Right lobe of liver (tissue), 6 donors: Measurements from ENCODE around the gene E2F2. TPM values are rescaled to one million over a fixed set of nuclear protein-coding genes. Genes with fewer than 3 reads are reported as not detected.

Experiments
- ATAC-seq, 4 donors: fragments of 200-7000 bp; cut with Tn5 transposase; one replicate each; pipeline ENCODE4 v1.9.1; 2020; ENCODE audit warnings: mild to moderate bottlenecking in 4 of 4, moderate library complexity in 4 of 4
- DNase-seq, 3 donors: peaks; one replicate each; pipeline ENCODE4 v3.0.0-alpha.2; 2020
- H3K27ac ChIP-seq, 3 donors: fragments of 200-600 bp; one replicate each; pipeline ENCODE4 v1.8.0; 2022
- H3K27me3 ChIP-seq, 2 donors: fragments of 200-600 bp; one replicate each; pipeline ENCODE4 v1.8.0; 2022
- H3K36me3 ChIP-seq, 4 donors: fragments of 200-600 bp; sonication (generic) in 1 of 4; one replicate each; pipeline versions ENCODE4 v1.5.1 to v1.8.0; 2017 to 2022; ENCODE audit warnings: control low read depth in 1 of 4
- H3K4me1 ChIP-seq, 4 donors: fragments of 200-600 bp; sonication (generic) in 1 of 4; one replicate each; pipeline versions ENCODE4 v1.5.1 to v1.8.0; 2017 to 2022; ENCODE audit warnings: control low read depth in 1 of 4
- H3K4me3 ChIP-seq, 3 donors: fragments of 200-600 bp; one replicate each; pipeline ENCODE4 v1.8.0; 2022
- H3K9me3 ChIP-seq, 4 donors: fragments of 200-600 bp; sonication (generic) in 1 of 4; one replicate each; pipeline versions ENCODE4 v1.5.1 to v1.8.0; 2017 to 2022; ENCODE audit warnings: control low read depth in 1 of 4
- POLR2A ChIP-seq: fragments of 450-650 bp; IDR thresholded peaks from one replicate; pipeline ENCODE4 v1.6.1; 2017; ENCODE audit warnings: antibody characterized with exemption, mild to moderate bottlenecking
- WGBS: methylation state at CpG from one replicate; pipeline ENCODE4 v1.1.6; 2018; ENCODE audit warnings: low coverage, low lambda C conversion rate; ENCODE audit not compliant: insufficient coverage; ENCODE audit errors: missing lambda C conversion rate; 5-methylcytosine and 5-hydroxymethylcytosine counted together
- intact Hi-C, 2 donors: fragments of 100-400 bp; cut with DNase I; formaldehyde crosslinking; loops; one replicate each; pipeline versions ENCODE4 v1.11.2 to v1.14.1; 2022
- total RNA-seq, 6 experiments: library from RNA; depleted of rRNA in 2 of 6; stranded (reverse); fragments of >200 nt in 2 of 6; fragmentation: NEBNext Ultra II Directional in 3 of 6; extraction: Animal tissue kit (Norgen Biotek cat#: 25700) in 3 of 6; gene quantifications; one replicate each; pipeline versions ENCODE4 v1.1.0 to v1.2.4, GENCODE V29; 2016 to 2023
- TF ChIP-seq, protein P1 (sequence below), 4 donors: fragments of 200-600 bp in 3 of 4; fragments of 450-650 bp in 1 of 4; IDR thresholded peaks; one replicate each; pipeline versions ENCODE4 v1.5.1 to v1.8.0; 2016 to 2022; ENCODE audit warnings: antibody characterized with exemption in 4 of 4, mild to moderate bottlenecking in 2 of 4
- donor health status: DM: no; HTN: yes; CAD: no.
- donor health status: DM: no; HTN: no; CAD: no.
- donor health status: DM: no; HTN: no; CAD: no.
- donor health status: DM: no; HTN: yes; CAD: no.
- donor health status: DM: no; HTN: yes; CAD: no.

The E2F2 gene
- total RNA-seq, 6 experiments from 2014 or later: 0.18 to 1.2 (median 0.70) TPM

DNA sequence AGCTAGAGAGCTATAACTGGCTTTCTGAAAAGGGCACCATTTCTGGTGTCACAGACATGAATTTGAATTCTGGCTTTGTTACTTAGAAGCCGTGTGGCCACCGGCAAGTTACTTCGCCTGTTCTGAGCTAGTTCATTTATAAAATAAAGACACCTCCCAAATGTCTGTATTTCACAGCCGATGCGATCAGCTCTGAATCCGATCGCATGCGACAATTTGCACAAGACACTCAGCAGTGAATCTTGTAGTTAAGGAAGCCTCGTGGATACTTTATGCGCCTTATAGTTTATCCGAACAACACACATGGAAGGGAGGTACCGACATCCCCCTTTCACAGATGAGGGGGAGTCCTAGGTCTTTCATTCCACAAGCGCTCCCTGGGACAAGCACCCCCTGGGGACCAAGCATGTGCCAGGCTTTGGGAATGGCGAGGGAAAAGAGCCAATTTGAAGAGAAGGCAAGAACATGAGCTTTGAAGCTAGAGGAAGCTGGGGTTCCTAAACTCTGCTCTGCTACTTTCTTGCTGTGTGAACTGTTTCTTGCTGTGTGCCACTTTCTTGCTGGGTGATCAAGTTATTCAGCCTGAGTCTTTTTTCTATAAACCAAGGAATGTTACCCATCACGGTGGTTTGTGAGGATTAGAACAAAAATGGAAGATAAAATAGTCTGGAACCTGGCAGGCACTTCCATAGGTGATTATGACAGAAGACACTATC lies 24.4 kb upstream of the E2F2 start:
- no peak for ATAC-seq
- no peak for DNase-seq
- Histone ChIP-seq H3K4me3 (peak overlapping the region; percentile 27 to 64 (median 62)), H3K27ac (peak overlapping the region; percentile 73 to 93 (median 75)), H3K36me3 (no peaks in the 10 kb centered on the region), H3K27me3 (no peaks in the 10 kb centered on the region), H3K4me1 (peaks cover 0 to 13% (median 0%) of the 10 kb centered on the region in 4 donors), H3K9me3 (no peaks in the 10 kb centered on the region)
- 27% methylated on average over 11 of the region's 15 CpGs for WGBS
- TF ChIP-seq, protein P1, sequence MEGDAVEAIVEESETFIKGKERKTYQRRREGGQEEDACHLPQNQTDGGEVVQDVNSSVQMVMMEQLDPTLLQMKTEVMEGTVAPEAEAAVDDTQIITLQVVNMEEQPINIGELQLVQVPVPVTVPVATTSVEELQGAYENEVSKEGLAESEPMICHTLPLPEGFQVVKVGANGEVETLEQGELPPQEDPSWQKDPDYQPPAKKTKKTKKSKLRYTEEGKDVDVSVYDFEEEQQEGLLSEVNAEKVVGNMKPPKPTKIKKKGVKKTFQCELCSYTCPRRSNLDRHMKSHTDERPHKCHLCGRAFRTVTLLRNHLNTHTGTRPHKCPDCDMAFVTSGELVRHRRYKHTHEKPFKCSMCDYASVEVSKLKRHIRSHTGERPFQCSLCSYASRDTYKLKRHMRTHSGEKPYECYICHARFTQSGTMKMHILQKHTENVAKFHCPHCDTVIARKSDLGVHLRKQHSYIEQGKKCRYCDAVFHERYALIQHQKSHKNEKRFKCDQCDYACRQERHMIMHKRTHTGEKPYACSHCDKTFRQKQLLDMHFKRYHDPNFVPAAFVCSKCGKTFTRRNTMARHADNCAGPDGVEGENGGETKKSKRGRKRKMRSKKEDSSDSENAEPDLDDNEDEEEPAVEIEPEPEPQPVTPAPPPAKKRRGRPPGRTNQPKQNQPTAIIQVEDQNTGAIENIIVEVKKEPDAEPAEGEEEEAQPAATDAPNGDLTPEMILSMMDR (IDR thresholded peaks at IDR 0.05): no peak
- TF ChIP-seq POLR2A: no peak
- intact Hi-C loops: no loop called here

DNA sequence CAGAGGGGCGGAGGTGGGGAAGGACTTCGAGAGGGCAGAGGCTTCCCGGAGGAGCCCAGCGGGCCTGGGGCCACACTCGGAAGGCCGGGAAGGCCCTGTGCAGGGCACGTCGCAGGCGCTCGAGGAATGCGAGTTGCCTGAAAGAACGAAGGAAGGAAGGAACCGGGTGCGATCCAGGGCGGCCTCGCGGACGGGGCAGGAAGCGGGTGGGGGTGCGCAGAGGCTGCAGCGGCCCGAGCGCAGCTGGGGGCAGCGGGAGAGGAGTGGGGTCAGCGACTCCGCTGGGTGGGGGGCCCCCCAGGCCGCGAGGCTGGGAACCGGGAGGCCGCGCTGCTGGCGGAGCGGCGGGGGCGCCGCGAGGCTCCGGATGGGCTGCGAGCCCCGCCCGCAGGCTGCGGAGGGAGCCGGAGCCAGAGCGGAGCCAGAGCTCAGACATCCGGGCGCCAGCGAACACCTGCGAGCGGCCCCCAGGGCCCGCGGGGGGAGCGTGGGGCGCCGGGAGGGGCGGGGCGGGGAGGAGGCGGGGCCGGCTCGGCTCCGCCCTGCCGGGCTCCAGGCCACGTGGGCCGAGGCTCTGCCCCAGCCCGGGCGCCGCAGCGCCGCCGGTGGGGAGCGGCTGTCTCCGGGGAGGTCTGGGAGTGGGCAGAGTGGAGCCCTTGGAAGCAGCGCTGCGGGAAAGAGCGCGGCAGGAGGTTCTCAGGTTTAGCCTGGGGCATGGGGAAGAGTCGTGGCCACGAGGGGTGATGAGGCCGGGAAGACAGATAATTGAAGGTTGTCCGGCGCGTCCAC lies 23.6 kb upstream of the E2F2 start:
- H3K4me1 ChIP-seq: peaks cover 0 to 11% (median 0%) of the 10 kb centered on the region in 4 donors
- WGBS: 3% methylated on average over 18 of the region's 81 CpGs
- ATAC-seq: peak; percentile 59 to 80 (median 78)
- H3K27me3 ChIP-seq: no peaks in the 10 kb centered on the region
- intact Hi-C loops: no loop called here
- peak; percentile 82 to 89 (median 86) for DNase-seq
- peak overlapping the region; percentile 73 to 93 (median 75) for H3K27ac ChIP-seq
- peak overlapping the region; percentile 55 to 62 (median 56) for H3K4me3 ChIP-seq
- peak; percentile 77 for TF ChIP-seq POLR2A
- TF ChIP-seq, protein P1 (IDR thresholded peaks at IDR 0.05): peak in 3 of 4 donors; percentile 26 to 47 (median 33)
- no peaks in the 10 kb centered on the region for H3K9me3 ChIP-seq
- no peaks in the 10 kb centered on the region for H3K36me3 ChIP-seq

DNA sequence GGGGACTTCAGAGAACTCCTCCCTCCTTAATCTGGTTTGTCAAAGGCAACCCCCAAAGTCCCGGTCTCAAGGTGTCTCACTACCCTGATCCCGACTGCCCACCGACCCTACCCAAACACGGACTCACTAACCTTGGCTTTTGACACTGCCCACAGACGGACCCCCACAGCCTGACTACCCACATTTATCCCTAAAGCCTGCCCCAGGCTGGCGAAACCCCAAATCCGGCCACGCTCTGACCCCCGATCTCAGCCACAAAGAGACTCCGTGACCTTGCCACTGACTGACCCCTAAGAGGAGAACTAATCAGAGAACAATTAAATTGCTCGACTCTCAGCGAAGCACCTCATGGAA lies 23.1 kb upstream of the E2F2 start:
- no peaks in the 10 kb centered on the region for H3K36me3 ChIP-seq
- H3K4me3 ChIP-seq: peak overlapping the region; percentile 55 to 62 (median 56)
- no peaks in the 10 kb centered on the region for H3K9me3 ChIP-seq
- WGBS: 17% methylated on average over 7 of the region's 12 CpGs
- H3K4me1 ChIP-seq: peaks cover 0 to 10% (median 0%) of the 10 kb centered on the region in 4 donors
- intact Hi-C loops: no loop called here
- TF ChIP-seq POLR2A: no peak
- TF ChIP-seq, protein P1 (IDR thresholded peaks at IDR 0.05): no peak
- ATAC-seq (no peak), DNase-seq (no peak)
- peak overlapping the region; percentile 23 to 82 (median 73) for H3K27ac ChIP-seq
- no peaks in the 10 kb centered on the region for H3K27me3 ChIP-seq

DNA sequence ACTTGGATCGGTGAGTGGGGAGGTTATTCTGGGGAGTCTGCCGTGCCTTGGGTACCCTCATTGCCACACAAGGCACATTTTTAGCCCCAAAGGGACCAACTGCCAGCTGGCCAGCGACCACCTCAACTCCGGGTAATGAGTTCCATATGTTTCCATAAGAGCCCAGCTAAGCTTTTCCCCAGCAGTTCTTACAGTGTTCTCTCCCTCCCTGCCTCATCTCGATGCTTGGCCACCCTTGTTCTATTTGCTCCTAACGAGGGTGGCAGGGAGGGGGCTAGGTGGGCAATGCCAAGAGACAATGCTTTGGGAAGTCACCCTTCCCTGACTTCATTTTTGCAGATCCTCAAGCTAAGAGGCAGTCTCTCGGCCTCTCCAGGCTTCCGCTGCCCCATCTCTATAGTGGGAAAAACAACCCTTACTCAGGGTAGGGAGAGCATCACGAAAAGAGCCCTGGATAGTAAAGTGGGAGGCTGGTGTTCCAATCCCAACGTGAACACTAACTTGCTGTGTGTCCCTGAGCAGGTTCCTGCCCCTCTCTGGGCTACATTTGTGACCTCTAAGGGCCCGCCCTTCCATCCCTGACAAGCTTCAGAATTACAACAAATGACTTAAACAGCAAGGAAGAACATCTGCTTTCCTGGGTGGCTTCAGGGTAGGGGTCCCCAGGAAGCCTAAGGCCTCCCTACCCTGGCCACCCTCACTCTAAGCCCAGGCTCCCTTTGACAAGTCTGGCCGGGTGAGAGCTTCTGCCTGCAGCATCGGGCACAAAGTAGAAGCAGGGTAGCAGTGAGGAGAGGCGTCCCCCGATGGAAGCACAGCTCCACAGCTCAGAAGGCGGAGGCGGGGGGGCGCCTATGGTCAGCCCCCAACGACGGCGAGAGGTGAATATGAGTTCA lies 22.4 kb upstream of the E2F2 start:
- H3K4me1 ChIP-seq: peaks cover 0 to 4% (median 0%) of the 10 kb centered on the region in 4 donors
- H3K36me3 ChIP-seq: no peaks in the 10 kb centered on the region
- H3K4me3 ChIP-seq: no peak overlapping the region
- DNase-seq: peak in 1 of 3 donors; percentile 32
- H3K27me3 ChIP-seq: no peaks in the 10 kb centered on the region
- 62% methylated on average over 7 of the region's 21 CpGs for WGBS
- no peaks in the 10 kb centered on the region for H3K9me3 ChIP-seq
- ATAC-seq: no peak
- TF ChIP-seq POLR2A: no peak
- TF ChIP-seq, protein P1 (IDR thresholded peaks at IDR 0.05): no peak
- H3K27ac ChIP-seq: peak overlapping the region; percentile 23 to 82 (median 73)
- intact Hi-C loops: no loop called here
